H9 (cell line): ENCODE measurements around the gene VAV1. TPM values are rescaled to one million over a fixed set of nuclear protein-coding genes. Genes with fewer than 3 reads are reported as not detected.
A peak's percentile ranks its signal among the peaks of the same experiment; 100 is the strongest.

Experiments
- DNase-seq: peaks from one replicate; pipeline ENCODE4 v3.0.0-alpha.2; 2017
- H2AFZ ChIP-seq: one replicate; pipeline ENCODE4 v1.6.1; 2013; ENCODE audit warnings: mild to moderate bottlenecking, low read length, control low read depth, moderate library complexity
- H2AK5ac ChIP-seq: 2 replicates; pipeline ENCODE4 v1.6.1; 2013; ENCODE audit warnings: low read length, control low read depth, mixed read lengths; ENCODE audit not compliant: insufficient read length
- H2BK120ac ChIP-seq: one replicate; pipeline ENCODE4 v1.6.1; 2013; ENCODE audit warnings: low read depth, mild to moderate bottlenecking, low read length, control low read depth, inconsistent platforms; ENCODE audit not compliant: poor library complexity, severe bottlenecking
- H2BK12ac ChIP-seq: 2 replicates; pipeline ENCODE4 v1.6.1; 2013; ENCODE audit warnings: low read length, control low read depth, mixed read lengths, low read depth; ENCODE audit not compliant: insufficient read length
- H2BK15ac ChIP-seq: 2 replicates; pipeline ENCODE4 v1.6.1; 2013; ENCODE audit warnings: low read depth, low read length, control low read depth
- H2BK20ac ChIP-seq: one replicate; pipeline ENCODE4 v1.6.1; 2013; ENCODE audit warnings: low read depth, mild to moderate bottlenecking, low read length, control low read depth, inconsistent platforms; ENCODE audit not compliant: poor library complexity, severe bottlenecking
- H2BK5ac ChIP-seq: 2 replicates; pipeline ENCODE4 v1.6.1; 2013; ENCODE audit warnings: low read length, control low read depth, mixed read lengths; ENCODE audit not compliant: insufficient read length
- H3K14ac ChIP-seq: 2 replicates; pipeline ENCODE4 v1.6.1; 2013; ENCODE audit warnings: low read length, control low read depth; ENCODE audit not compliant: insufficient read depth
- H3K18ac ChIP-seq: 2 replicates; pipeline ENCODE4 v1.6.1; 2013; ENCODE audit warnings: low read depth, mild to moderate bottlenecking, mixed read lengths, low read length, control low read depth; ENCODE audit not compliant: insufficient read length
- H3K23ac ChIP-seq: 2 replicates; pipeline ENCODE4 v1.6.1; 2013; ENCODE audit warnings: low read length, control low read depth, mixed read lengths, low read depth; ENCODE audit not compliant: insufficient read length
- H3K23me2 ChIP-seq: 2 replicates; pipeline ENCODE4 v1.6.1; 2013; ENCODE audit warnings: low read depth, mild to moderate bottlenecking, mixed read lengths, low read length, control low read depth; ENCODE audit not compliant: insufficient read length, poor library complexity, severe bottlenecking
- H3K27ac ChIP-seq: 2 replicates; pipeline ENCODE4 v1.5.1; 2013; ENCODE audit warnings: low read length, control low read depth, mixed read lengths, low read depth; ENCODE audit not compliant: insufficient read length
- H3K27me3 ChIP-seq: 2 replicates; pipeline ENCODE4 v1.6.1; 2013; ENCODE audit warnings: low read length, control low read depth, inconsistent platforms; ENCODE audit not compliant: insufficient read depth
- H3K4ac ChIP-seq: 2 replicates; pipeline ENCODE4 v1.6.1; 2013; ENCODE audit warnings: low read depth, mild to moderate bottlenecking, control low read depth, inconsistent platforms, low read length, moderate library complexity
- H3K4me1 ChIP-seq: 2 replicates; pipeline ENCODE4 v1.6.1; 2013; ENCODE audit warnings: low read length, control low read depth, inconsistent platforms; ENCODE audit not compliant: insufficient read depth
- H3K4me2 ChIP-seq: 2 replicates; pipeline ENCODE4 v1.6.1; 2013; ENCODE audit warnings: low read length, control low read depth, mixed read lengths; ENCODE audit not compliant: insufficient read length, insufficient read depth
- H3K56ac ChIP-seq: 2 replicates; pipeline ENCODE4 v1.6.1; 2013; ENCODE audit warnings: low read depth, mild to moderate bottlenecking, mixed read lengths, low read length, control low read depth; ENCODE audit not compliant: insufficient read length
- H3K79me1 ChIP-seq: 2 replicates; pipeline ENCODE4 v1.6.1; 2013; ENCODE audit warnings: low read depth, mild to moderate bottlenecking, moderate library complexity, low read length, control low read depth, inconsistent platforms; ENCODE audit not compliant: insufficient read depth, poor library complexity, severe bottlenecking
- H3K79me2 ChIP-seq: 2 replicates; pipeline ENCODE4 v1.6.1; 2013; ENCODE audit warnings: low read length, control low read depth, inconsistent platforms; ENCODE audit not compliant: insufficient read depth
- H3K9ac ChIP-seq: 2 replicates; pipeline ENCODE4 v1.6.1; 2013; ENCODE audit warnings: low read length, control low read depth, mixed read lengths; ENCODE audit not compliant: insufficient read length; ENCODE audit errors: extremely low read depth
- H3K9me3 ChIP-seq: one replicate; pipeline ENCODE4 v1.6.1; 2013; ENCODE audit warnings: low read depth, low read length, inconsistent platforms; ENCODE audit not compliant: control insufficient read depth
- H3T11ph ChIP-seq: one replicate; pipeline ENCODE4 v1.6.1; 2013; ENCODE audit warnings: mild to moderate bottlenecking, low read length, control low read depth, inconsistent platforms
- H4K20me1 ChIP-seq: one replicate; pipeline ENCODE4 v1.6.1; 2013; ENCODE audit not compliant: control insufficient read depth, insufficient read length, insufficient read depth
- H4K5ac ChIP-seq: 2 replicates; pipeline ENCODE4 v1.6.1; 2013; ENCODE audit warnings: low read depth, mild to moderate bottlenecking, mixed read lengths, low read length, control low read depth; ENCODE audit not compliant: insufficient read length
- H4K8ac ChIP-seq: replicated peaks from 2 replicates; pipeline ENCODE4 v1.6.1; 2013; ENCODE audit warnings: low read length, control low read depth, mixed read lengths, low read depth; ENCODE audit not compliant: insufficient read length
- H4K91ac ChIP-seq: 2 replicates; pipeline ENCODE4 v1.6.1; 2013; ENCODE audit warnings: low read depth, mild to moderate bottlenecking, moderate library complexity, mixed read lengths, low read length, control low read depth; ENCODE audit not compliant: insufficient read length
- H3K27ac Mint-ChIP-seq, 3 experiments: 2 replicates in 2 of 3; 3 replicates in 1 of 3; pipeline ENCODE4 v1.8.0; 2020 to 2021; ENCODE audit warnings: mixed read lengths in 3 of 3, mild to moderate bottlenecking in 1 of 3, moderate library complexity in 1 of 3
- H3K27me3 Mint-ChIP-seq: 2 replicates; pipeline ENCODE4 v1.8.0; 2021; ENCODE audit warnings: low read depth, mild to moderate bottlenecking, moderate library complexity, mixed read lengths
- H3K36me3 Mint-ChIP-seq, 3 experiments: 2 replicates in 2 of 3; 3 replicates in 1 of 3; pipeline ENCODE4 v1.8.0; 2020 to 2021; ENCODE audit warnings: low read depth in 3 of 3, mixed read lengths in 3 of 3; ENCODE audit not compliant: insufficient read depth in 1 of 3
- H3K4me1 Mint-ChIP-seq, 2 experiments: 2 replicates each; pipeline ENCODE4 v1.8.0; 2020; ENCODE audit warnings: mixed read lengths in 2 of 2
- H3K4me3 Mint-ChIP-seq, 2 experiments: 2 replicates in 1 of 2; 3 replicates in 1 of 2; pipeline ENCODE4 v1.8.0; 2020 to 2021; ENCODE audit warnings: mild to moderate bottlenecking in 2 of 2, mixed read lengths in 2 of 2, moderate library complexity in 1 of 2
- H3K9me3 Mint-ChIP-seq, 2 experiments: 2 replicates in 1 of 2; 3 replicates in 1 of 2; pipeline ENCODE4 v1.8.0; 2020; ENCODE audit warnings: mild to moderate bottlenecking in 2 of 2, mixed read lengths in 2 of 2, moderate library complexity in 1 of 2
- CTCF ChIP-seq: fragments of 200-600 bp; sonication (generic); conservative IDR thresholded peaks from 3 replicates; pipeline ENCODE4 v1.8.0; 2021; ENCODE audit warnings: antibody characterized with exemption, mild to moderate bottlenecking
- WGBS: extraction: QIAGEN DNeasy Blood & Tissue Kit; methylation state at CpG from one replicate; pipeline ENCODE4 v1.1.7; 2013; ENCODE audit warnings: missing lambda C conversion rate, low lambda C conversion rate, mixed read lengths; ENCODE audit not compliant: insufficient read length; ENCODE audit errors: extremely low coverage; 5-methylcytosine and 5-hydroxymethylcytosine counted together
- total RNA-seq: library from RNA; stranded (reverse); gene quantifications from 2 replicates; pipeline ENCODE4 v1.2.1, GENCODE V29; 2021

The VAV1 gene
- total RNA-seq, 1 experiment from 2014 or later = 0.90 TPM

- peak; percentile 78 for DNase-seq
- no peak within 1 kb of the TSS for H2AFZ ChIP-seq
- peak within 1 kb of the TSS; percentile 56 for H3K9ac ChIP-seq
- no peak within 1 kb of the TSS for H3K4ac ChIP-seq
- peaks cover 25% of the 10 kb centered on the region for H3K23me2 ChIP-seq
- no peak within 1 kb of the TSS for H4K91ac ChIP-seq
- no peak within 1 kb of the TSS for H3K56ac ChIP-seq
- H3T11ph ChIP-seq = peak within 1 kb of the TSS; percentile 62
- no peaks in the 10 kb centered on the region for H3K27me3 ChIP-seq
- H4K5ac ChIP-seq = no peak within 1 kb of the TSS
- no peak for TF ChIP-seq CTCF
- H3K18ac ChIP-seq = peak within 1 kb of the TSS; percentile 92
- peaks cover 19 to 24% (median 23%) of the 10 kb centered on the region in 3 experiments for H3K36me3 Mint-ChIP-seq
- H3K27ac ChIP-seq = no peak within 1 kb of the TSS
- no peaks in the 10 kb centered on the region for H3K27me3 Mint-ChIP-seq
- H2BK20ac ChIP-seq = no peak within 1 kb of the TSS
- H3K79me1 ChIP-seq = no peaks in the 10 kb centered on the region
- no peaks in the 10 kb centered on the region for H3K9me3 ChIP-seq
- no peaks in the 10 kb centered on the region for H4K20me1 ChIP-seq
- peaks cover 55 to 69% of the 10 kb centered on the region in 2 experiments for H3K4me1 Mint-ChIP-seq
- no CpG with 5 or more reads among the region's 47 CpGs for WGBS
- H2BK120ac ChIP-seq = no peak within 1 kb of the TSS
- peak within 1 kb of the TSS; percentile 85 to 95 (median 89) for H3K27ac Mint-ChIP-seq
- peak within 1 kb of the TSS; percentile 88 to 97 for H3K4me3 Mint-ChIP-seq
- no peaks in the 10 kb centered on the region for H3K9me3 Mint-ChIP-seq
- no peak within 1 kb of the TSS for H4K8ac ChIP-seq
- H2BK12ac ChIP-seq = no peak within 1 kb of the TSS
- H3K4me2 ChIP-seq = peak within 1 kb of the TSS; percentile 79
- peaks cover 12% of the 10 kb centered on the region for H3K4me1 ChIP-seq
- no peak within 1 kb of the TSS for H2BK5ac ChIP-seq
- H3K79me2 ChIP-seq = no peaks in the 10 kb centered on the region; the same call in 1 of the 2 replicates
- H2AK5ac ChIP-seq = no peak within 1 kb of the TSS
- H2BK15ac ChIP-seq = peak within 1 kb of the TSS; percentile 57; the same call in 1 of the 2 replicates
- H3K14ac ChIP-seq = peak within 1 kb of the TSS; percentile 92
- H3K23ac ChIP-seq = no peak within 1 kb of the TSS
Observed at GRCh38 chr19:6739390-6739882, 33.1 kb upstream of the VAV1 start, which contains the start of gene TRIP10. Gene TRIP10 (plus strand): TSS chr19:6739680. CDS start chr19:6739762, 82 bp downstream.
